ENCODE results near the gene SALL4. TPM values are rescaled to one million over a fixed set of nuclear protein-coding genes. Genes with fewer than 3 reads are reported as not detected.

The SALL4 gene
- under 0.01 and 0.16 TPM in 2 replicates for total RNA-seq

DNA sequence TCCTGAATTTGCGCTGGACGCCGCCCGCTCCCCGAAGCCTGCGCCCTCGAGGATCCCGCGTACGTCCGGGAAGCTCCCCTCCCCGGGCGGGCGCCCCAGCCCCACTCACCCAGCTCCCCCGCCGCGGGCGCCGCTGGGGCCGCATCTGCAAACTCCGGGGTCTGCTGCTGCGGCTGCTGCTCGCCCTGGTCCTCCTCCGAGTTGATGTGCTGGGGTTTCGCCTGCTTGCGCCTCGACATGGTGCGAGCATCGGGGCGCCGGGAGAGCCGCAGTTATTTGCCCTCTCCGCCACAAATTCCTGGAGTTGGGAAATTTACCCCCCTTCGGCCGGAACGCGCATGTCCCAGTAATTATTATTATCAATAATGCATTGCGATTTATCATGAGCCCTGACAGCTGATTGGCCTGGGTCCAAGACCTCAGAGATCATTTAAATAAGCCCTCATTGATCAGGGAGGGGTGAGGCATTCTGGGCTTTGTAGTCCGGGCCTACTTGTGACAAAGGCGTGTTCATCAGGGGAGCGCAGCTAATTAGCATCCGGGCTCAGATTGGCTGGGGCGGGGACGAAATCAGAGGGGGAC is at the start of gene SALL4:
SALL4 (minus strand) TSS at position 352 of the 582 bp plus-strand sequence; CDS start at position 239, 113 bp downstream.

DNA sequence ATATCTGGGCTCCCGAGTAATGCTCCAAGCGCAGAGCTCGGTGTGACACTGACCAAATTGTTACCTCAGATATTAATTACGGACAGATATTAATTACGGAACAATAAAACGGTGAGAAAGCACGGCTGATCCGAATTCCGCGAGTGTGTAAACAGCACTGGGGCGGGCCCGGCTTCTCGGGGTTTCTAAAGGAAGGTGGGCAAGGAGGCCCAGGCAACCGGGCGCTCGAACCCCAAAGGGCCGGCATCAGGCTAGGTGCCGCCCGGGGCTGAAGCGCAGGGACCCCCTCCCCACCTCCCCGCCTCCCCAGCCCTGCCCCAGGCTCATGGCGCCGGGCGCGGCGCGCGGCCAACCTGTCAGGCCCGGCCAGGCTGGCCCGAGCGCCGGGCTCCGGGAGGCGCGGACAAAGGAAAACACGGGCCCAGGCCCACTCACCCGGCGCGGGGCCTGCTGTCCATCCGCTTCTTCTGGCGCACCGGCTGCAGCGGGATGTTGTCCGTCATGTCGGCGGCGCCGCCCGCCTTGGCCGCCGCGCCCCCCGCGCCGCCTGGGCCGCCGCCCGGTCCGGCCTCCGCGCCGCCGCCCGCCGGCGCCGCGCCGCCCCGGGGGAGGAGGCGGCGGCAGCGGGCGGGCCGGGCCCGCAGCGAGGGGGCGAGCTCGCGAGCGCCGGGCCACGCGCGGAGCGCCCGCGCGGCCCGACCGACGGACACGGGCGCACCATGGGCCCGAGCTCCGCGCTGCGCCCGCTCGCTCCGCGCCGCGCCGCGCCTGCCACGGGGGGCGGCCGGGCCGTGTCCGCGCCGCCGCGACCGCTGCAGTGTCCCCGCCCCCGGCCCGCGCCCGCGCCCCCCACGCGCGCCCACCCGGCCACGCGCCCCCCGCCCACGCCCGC is 34.2 kb downstream of the SALL4 start, which contains the start of gene ATP9A:
ATP9A (minus strand) TSS at position 524 of the 892 bp plus-strand sequence; CDS start at position 503, 21 bp downstream.

Other genes starting within 250 kb of the SALL4 start
- 38.9 and 39.4 TPM in 2 replicates for gene ATP9A, start 34.1 kb downstream of the SALL4 start, total RNA-seq

Data from hair follicle dermal papilla cell (primary cell).